HepG2 (cell line): Measurements from ENCODE around the gene TRIP4. TPM values are rescaled to one million over a fixed set of nuclear protein-coding genes. Genes with fewer than 3 reads are reported as not detected.

Source experiments
- ATAC-seq: fragments of 200-7000 bp; cut with Tn5 transposase; 3 replicates; pipeline ENCODE4 v1.9.1; 2020; ENCODE audit warnings: mild to moderate bottlenecking, moderate library complexity
- BruUV-seq: library from RNA; stranded (reverse); fragments of 400-500 nt; replicated peaks from 2 replicates; lab custom pipeline; 2021; lab: Mats Ljungman, UMichigan
- CTCF ChIA-PET: fragments of 300-600 bp; formaldehyde crosslinking; extraction: SDS; loops from one replicate; lab custom pipeline; 2021; ENCODE audit warnings: low total read pairs, inconsistent platforms, low intra/inter-chr PET ratio; lab: Yijun Ruan, JAX
- POLR2A ChIA-PET: fragments of 350-600 bp; sonication (Branson Sonifier 250); formaldehyde crosslinking; loops from one replicate; lab custom pipeline; 2020; ENCODE audit warnings: antibody characterized with exemption, inconsistent platforms; lab: Yijun Ruan, JAX
- DNase-seq: peaks from one replicate; pipeline ENCODE4 v3.0.0-alpha.2; 2015; ENCODE audit warnings: low spot score
- FAIRE-seq: peaks from 3 replicates; lab custom pipeline; 2011; peaks lifted over from hg19 to GRCh38; lab: Jason Lieb, UNC
- H2AFZ ChIP-seq: one replicate; pipeline ENCODE4 v1.6.1; 2011; ENCODE audit warnings: low read length, inconsistent platforms
- H3K27ac ChIP-seq: fragments of 300-600 bp; 3 replicates; pipeline ENCODE4 v1.8.0; 2011; ENCODE audit warnings: mixed run types, mild to moderate bottlenecking, mixed read lengths, low read length, inconsistent platforms; ENCODE audit not compliant: insufficient read depth; ENCODE audit errors: extremely low read length
- H3K27me3 ChIP-seq, 2 experiments: fragments of 200-600 bp in 1 of 2; 2 replicates in 1 of 2; 3 replicates in 1 of 2; pipeline versions ENCODE4 v1.6.0 to v1.8.0; 2011; ENCODE audit warnings: low read length in 2 of 2, mild to moderate bottlenecking in 2 of 2, moderate library complexity in 2 of 2, inconsistent platforms in 1 of 2; ENCODE audit not compliant: insufficient read depth in 2 of 2, control insufficient read depth in 1 of 2
- H3K36me3 ChIP-seq, 2 experiments: fragments of 200-600 bp in 1 of 2; replicated peaks in 1 of 2; 2 replicates in 1 of 2; 3 replicates in 1 of 2; pipeline versions ENCODE4 v1.5.1 to v1.8.0; 2011; ENCODE audit warnings: low read length in 2 of 2, inconsistent platforms in 1 of 2; ENCODE audit not compliant: insufficient read depth in 2 of 2, control insufficient read depth in 1 of 2
- H3K4me1 ChIP-seq: 2 replicates; pipeline ENCODE4 v1.5.1; 2012; ENCODE audit warnings: low read length, inconsistent platforms; ENCODE audit not compliant: insufficient read depth
- H3K4me2 ChIP-seq: 2 replicates; pipeline ENCODE4 v1.6.0; 2011; ENCODE audit warnings: low read depth, low read length, inconsistent platforms
- H3K4me3 ChIP-seq, 3 experiments: fragments of 200-600 bp in 1 of 3; sonication (generic), shearing (Covaris generic) in 1 of 3; replicated peaks in 1 of 3; 2 replicates each; pipeline ENCODE4 v1.5.1; 2011 to 2016; ENCODE audit warnings: low read length in 3 of 3, inconsistent platforms in 2 of 3, low read depth in 2 of 3, mild to moderate bottlenecking in 2 of 3, control low read depth in 1 of 3, mixed read lengths in 1 of 3; ENCODE audit not compliant: insufficient read depth in 1 of 3
- H3K79me2 ChIP-seq: one replicate; pipeline ENCODE4 v1.6.1; 2011; ENCODE audit warnings: low read length, inconsistent platforms; ENCODE audit not compliant: insufficient read depth
- H3K9ac ChIP-seq: 2 replicates; pipeline ENCODE4 v1.6.0; 2011; ENCODE audit warnings: mild to moderate bottlenecking, low read depth, low read length, inconsistent platforms; ENCODE audit not compliant: insufficient read depth
- H3K9me3 ChIP-seq: 2 replicates; pipeline ENCODE4 v1.5.1; 2012; ENCODE audit warnings: mild to moderate bottlenecking, low read length
- H4K20me1 ChIP-seq: 2 replicates; pipeline ENCODE4 v1.6.0; 2011; ENCODE audit warnings: inconsistent platforms, mild to moderate bottlenecking, low read length, moderate library complexity; ENCODE audit not compliant: insufficient read depth
- HMGXB3 ChIP-seq: sonication (generic); formaldehyde crosslinking; IDR thresholded peaks from 2 replicates; pipeline ENCODE4 v1.4.0; 2020; ENCODE audit warnings: missing genetic modification reagents, borderline replicate concordance
- HOXA3 ChIP-seq: sonication (generic); formaldehyde crosslinking; IDR thresholded peaks from 2 replicates; pipeline ENCODE4 v1.5.0; 2020; ENCODE audit warnings: missing genetic modification reagents
- LBX2 ChIP-seq: sonication (generic); formaldehyde crosslinking; IDR thresholded peaks from 2 replicates; pipeline ENCODE4 v1.5.0; 2020; ENCODE audit warnings: missing genetic modification reagents, mild to moderate bottlenecking, borderline replicate concordance
- MXI1 ChIP-seq: IDR thresholded peaks from 3 replicates; pipeline ENCODE4 v1.6.1; 2012; ENCODE audit warnings: low read depth, low read length, inconsistent platforms, borderline replicate concordance
- SP1 ChIP-seq, 2 experiments: fragments of 450-650 bp in 1 of 2; sonication (generic) in 1 of 2; formaldehyde crosslinking in 1 of 2; IDR thresholded peaks; 2 replicates each; pipeline versions ENCODE4 v1.4.0 to v1.6.1; 2016 to 2020; ENCODE audit warnings: missing genetic modification reagents in 1 of 2
- TEF ChIP-seq: sonication (generic); formaldehyde crosslinking; IDR thresholded peaks from 2 replicates; pipeline ENCODE4 v1.5.0; 2020; ENCODE audit warnings: missing genetic modification reagents
- ZNF101 ChIP-seq: sonication (generic); formaldehyde crosslinking; IDR thresholded peaks from 2 replicates; pipeline ENCODE4 v1.4.0; 2020; ENCODE audit warnings: mild to moderate bottlenecking, low read depth, missing genetic modification reagents, borderline replicate concordance
- ZNF326 ChIP-seq: sonication (generic); formaldehyde crosslinking; IDR thresholded peaks from 2 replicates; pipeline ENCODE4 v1.4.0; 2020; ENCODE audit warnings: missing genetic modification reagents, borderline replicate concordance
- WGBS: methylation state at CpG from one replicate; pipeline ENCODE4 v1.1.6; 2017; ENCODE audit warnings: low lambda C conversion rate; 5-methylcytosine and 5-hydroxymethylcytosine counted together
- in situ Hi-C: cut with HindIII; loops from 2 replicates; pipeline ENCODE4 v1.10.0; 2017; ENCODE audit warnings: low pct_unique_long_range_greater_than_20kb; ENCODE audit not compliant: extremely low pct_ligation_motif_present
- intact Hi-C: fragments of 100-400 bp; cut with micrococcal nuclease; formaldehyde crosslinking; loops from one replicate; pipeline ENCODE4 v1.10.0; 2022; ENCODE audit not compliant: unreplicated experiment
- polyA plus RNA-seq, 8 experiments: library from polyadenylated mRNA; depleted of rRNA in 3 of 8; stranded (reverse) in 7 of 8; unstranded in 1 of 8; fragments of >200 nt; fragmentation: Illumina TruSeq in 4 of 8; extraction: Trizol in 4 of 8; gene quantifications; 2 replicates each; pipeline versions ENCODE4 v1.2.1 to v1.2.3, GENCODE V29; 2011 to 2016; ENCODE audit warnings: low read depth in 4 of 8, missing spikeins in 1 of 8, mixed read lengths in 1 of 8; ENCODE audit not compliant: insufficient read depth in 1 of 8
- total RNA-seq, 5 experiments: library from RNA; depleted of rRNA; stranded (reverse); fragments of >200 nt; fragmentation: Illumina TruSeq; extraction: Trizol; gene quantifications; 2 replicates each; pipeline ENCODE4 v1.2.3, GENCODE V29; 2016; ENCODE audit warnings: low read depth in 1 of 5
- TF ChIP-seq, protein P1 (sequence below): sonication (generic); formaldehyde crosslinking; IDR thresholded peaks from 2 replicates; pipeline ENCODE4 v1.5.0; 2020; ENCODE audit warnings: mild to moderate bottlenecking, missing genetic modification reagents

The TRIP4 gene
- total and polyA plus RNA-seq, 2 of the 13 experiments (the other 11 are each of a cell fraction or from before 2014, with no cell fraction given) = 7.1 to 11.8 TPM

DNA sequence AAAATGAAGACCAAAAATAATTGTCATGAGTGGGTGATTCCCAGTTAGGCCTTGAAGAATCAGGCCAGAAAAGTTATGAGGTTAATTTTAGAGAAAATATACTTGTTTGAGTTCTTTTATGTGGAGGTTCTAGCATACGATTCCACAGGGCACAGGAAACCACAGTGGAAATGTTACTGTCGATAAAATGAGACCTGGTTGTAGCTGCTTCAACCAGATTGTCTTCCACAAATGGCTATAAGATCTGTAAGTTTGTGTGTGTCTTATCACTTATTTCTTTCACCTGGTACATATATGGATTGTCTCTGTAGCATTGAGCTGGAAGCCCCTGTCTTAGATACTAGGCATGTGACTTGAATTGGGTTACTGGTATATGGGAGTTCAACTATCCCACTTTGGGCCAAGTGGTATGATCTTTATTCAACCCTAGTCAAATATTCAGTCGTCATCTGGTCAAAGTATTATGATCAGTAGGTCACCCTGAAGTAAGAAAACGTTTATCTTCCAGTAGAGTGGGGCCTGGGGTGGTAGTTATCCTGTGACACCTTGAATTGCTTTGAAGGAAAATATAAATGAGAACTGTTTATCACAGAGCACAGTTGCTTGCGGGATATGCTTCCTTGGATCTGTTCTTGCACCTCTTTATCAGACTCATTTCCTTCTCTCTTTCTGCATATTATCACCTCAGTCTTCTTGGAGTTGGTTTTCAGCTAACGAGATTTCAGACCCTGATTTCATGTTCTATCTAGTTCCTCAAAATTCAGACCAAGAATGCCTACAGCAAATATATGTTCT is 51.2 kb downstream of the TRIP4 start:
- in situ Hi-C loops = loop anchor here (10.0 kb wide), 1 partner anchor 216 kb away; no protein-coding TSS in a partner anchor
- H4K20me1 ChIP-seq = no peaks in the 10 kb centered on the region
- ATAC-seq = no peak
- FAIRE-seq = no peak
- H3K27me3 ChIP-seq = no peaks in the 10 kb centered on the region
- no peaks in the 10 kb centered on the region for H3K79me2 ChIP-seq
- no peak overlapping the region for H3K4me3 ChIP-seq
- H3K9me3 ChIP-seq = no peaks in the 10 kb centered on the region
- H3K9ac ChIP-seq = no peak overlapping the region
- ChIA-PET CTCF (no interaction called here), POLR2A (interaction anchor here (0.6 kb wide), 1 partner anchor 30 kb away, joined by 3 read pairs; no protein-coding TSS in a partner anchor)
- no peaks in the 10 kb centered on the region for H3K4me1 ChIP-seq
- no peak overlapping the region for H2AFZ ChIP-seq
- BruUV-seq = no TSS peak
- no peak overlapping the region for H3K4me2 ChIP-seq
- no peak overlapping the region for H3K27ac ChIP-seq
- peaks cover 0 to 3% of the 10 kb centered on the region in 2 experiments; a peak in 1 of 5 replicates for H3K36me3 ChIP-seq
- DNase-seq = no peak
- TF ChIP-seq ZNF326 (CRISPR knock-in tag) = no peak
- TF ChIP-seq MXI1 = no peak
- no peak for TF ChIP-seq SP1 (IDR thresholded peaks at IDR 0.05)
- no peak for TF ChIP-seq SP1 (CRISPR knock-in tag; IDR thresholded peaks at IDR 0.05)
- no peak for TF ChIP-seq ZNF101
- no peak for TF ChIP-seq LBX2
- TF ChIP-seq, protein P1, sequence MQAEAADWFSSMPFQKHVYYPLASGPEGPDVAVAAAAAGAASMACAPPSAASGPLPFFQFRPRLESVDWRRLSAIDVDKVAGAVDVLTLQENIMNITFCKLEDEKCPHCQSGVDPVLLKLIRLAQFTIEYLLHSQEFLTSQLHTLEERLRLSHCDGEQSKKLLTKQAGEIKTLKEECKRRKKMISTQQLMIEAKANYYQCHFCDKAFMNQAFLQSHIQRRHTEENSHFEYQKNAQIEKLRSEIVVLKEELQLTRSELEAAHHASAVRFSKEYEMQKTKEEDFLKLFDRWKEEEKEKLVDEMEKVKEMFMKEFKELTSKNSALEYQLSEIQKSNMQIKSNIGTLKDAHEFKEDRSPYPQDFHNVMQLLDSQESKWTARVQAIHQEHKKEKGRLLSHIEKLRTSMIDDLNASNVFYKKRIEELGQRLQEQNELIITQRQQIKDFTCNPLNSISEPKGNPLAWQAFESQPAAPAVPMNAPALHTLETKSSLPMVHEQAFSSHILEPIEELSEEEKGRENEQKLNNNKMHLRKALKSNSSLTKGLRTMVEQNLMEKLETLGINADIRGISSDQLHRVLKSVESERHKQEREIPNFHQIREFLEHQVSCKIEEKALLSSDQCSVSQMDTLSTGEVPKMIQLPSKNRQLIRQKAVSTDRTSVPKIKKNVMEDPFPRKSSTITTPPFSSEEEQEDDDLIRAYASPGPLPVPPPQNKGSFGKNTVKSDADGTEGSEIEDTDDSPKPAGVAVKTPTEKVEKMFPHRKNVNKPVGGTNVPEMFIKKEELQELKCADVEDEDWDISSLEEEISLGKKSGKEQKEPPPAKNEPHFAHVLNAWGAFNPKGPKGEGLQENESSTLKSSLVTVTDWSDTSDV = no peak
- TF ChIP-seq HOXA3 (CRISPR knock-in tag) = no peak
- no peak for TF ChIP-seq TEF
- TF ChIP-seq HMGXB3 (CRISPR knock-in tag) = no peak
- 87% methylated on average over 6 of the region's 6 CpGs for WGBS
- intact Hi-C loops = no loop called here
